Measurements from ENCODE around the gene GCC2. TPM values are rescaled to one million over a fixed set of nuclear protein-coding genes. Genes with fewer than 3 reads are reported as not detected.

The GCC2 gene
- total and polyA plus RNA-seq, 2 experiments from 2014 or later, result 43.4 to 172 TPM

GRCh38 chr2:108407864-108408729, 40.9 kb upstream of the GCC2 start (continued):
- TF ChIP-seq ZNF462 (CRISPR knock-in tag; IDR thresholded peaks at IDR 0.05) (no peak), POLR2AphosphoS5 (IDR thresholded peaks at IDR 0.05; ENCODE audit: low read depth) (no peak), ZNF331 (CRISPR knock-in tag; IDR thresholded peaks at IDR 0.05; ENCODE audit: low read depth) (no peak), JUNB (IDR thresholded peaks at IDR 0.05; ENCODE audit: unreplicated experiment) (no peak), STAT1 (IDR thresholded peaks at IDR 0.05; ENCODE audit: unreplicated experiment) (no peak)

GRCh38 chr2:108409768-108410167, 39.2 kb upstream of the GCC2 start:
- peaks cover 13% of the 10 kb centered on the region for H3K36me3 Mint-ChIP-seq (ENCODE audit: low read depth)
- H3K79me2 ChIP-seq (replicated peaks; ENCODE audit: insufficient read depth), result no peaks in the 10 kb centered on the region
- no peaks in the 10 kb centered on the region for H3K27me3 Mint-ChIP-seq (ENCODE audit: insufficient read depth, low read depth, poor library complexity)
- no peaks in the 10 kb centered on the region for H3K27me3 ChIP-seq (ENCODE audit: insufficient read depth)
- peaks cover 4% of the 10 kb centered on the region; the same call in 1 of the 2 replicates for H3K9me2 ChIP-seq (ENCODE audit: insufficient read depth)
- no peak overlapping the region for H3K27ac ChIP-seq (ENCODE audit: low read depth)
- H3K4me1 Mint-ChIP-seq, result no peaks in the 10 kb centered on the region
- H3K36me3 ChIP-seq (ENCODE audit: insufficient read depth), result peaks cover 11% of the 10 kb centered on the region; the same call in 1 of the 2 replicates
- H3K4me3 Mint-ChIP-seq, result no peak overlapping the region
- H4K20me1 ChIP-seq (replicated peaks; ENCODE audit: insufficient read depth), result no peaks in the 10 kb centered on the region
- H3K4me3 ChIP-seq, result no peak overlapping the region
- no peaks in the 10 kb centered on the region for H3K4me1 ChIP-seq (ENCODE audit: insufficient read depth)
- DNase-seq (ENCODE audit: low spot score) (no peak), ATAC-seq (no peak)
- H3K4me2 ChIP-seq, result no peak overlapping the region
- H3K27ac Mint-ChIP-seq, result no peak overlapping the region
- H2AFZ ChIP-seq, result no peak overlapping the region
- H3F3A ChIP-seq (replicated peaks; ENCODE audit: low read depth), result no peaks in the 10 kb centered on the region
- H3K9me3 Mint-ChIP-seq, result peaks cover 18% of the 10 kb centered on the region
- TF ChIP-seq ZNF114 (CRISPR knock-in tag; IDR thresholded peaks at IDR 0.05) (no peak), ETS1 (IDR thresholded peaks at IDR 0.05) (no peak), EZH2 (IDR thresholded peaks at IDR 0.05; ENCODE audit: low read depth, unreplicated experiment) (no peak), ZNF331 (CRISPR knock-in tag; IDR thresholded peaks at IDR 0.05; ENCODE audit: low read depth) (no peak), REST (IDR thresholded peaks at IDR 0.05; ENCODE audit: unreplicated experiment) (no peak), CREB1 (CRISPR knock-in tag; IDR thresholded peaks at IDR 0.05; ENCODE audit: low read depth) (no peak), JUNB (IDR thresholded peaks at IDR 0.05; ENCODE audit: unreplicated experiment) (no peak)
